Heart right ventricle (tissue), 16 donors: ENCODE measurements around the gene DNAH8. TPM values are rescaled to one million over a fixed set of nuclear protein-coding genes. Genes with fewer than 3 reads are reported as not detected.

Experiments used
- ATAC-seq, 8 donors: fragments of 200-7000 bp; cut with Tn5 transposase; one replicate each; pipeline ENCODE4 v1.9.1; 2020; ENCODE audit warnings: mild to moderate bottlenecking in 8 of 8, moderate library complexity in 8 of 8, moderate number of reproducible peaks in 1 of 8
- DNase-seq, 2 donors: peaks; one replicate each; pipeline ENCODE4 v3.0.0-alpha.2; 2020
- H3K27ac ChIP-seq, 10 donors: fragments of 200-600 bp; sonication (generic) in 2 of 10; one replicate each; pipeline versions ENCODE4 v1.5.0 to v1.8.0; 2020 to 2022; ENCODE audit warnings: mild to moderate bottlenecking in 3 of 10
- H3K27me3 ChIP-seq, 7 donors: fragments of 200-600 bp; one replicate each; pipeline ENCODE4 v1.8.0; 2021 to 2022; ENCODE audit warnings: mild to moderate bottlenecking in 2 of 7
- H3K36me3 ChIP-seq, 9 donors: fragments of 200-600 bp; sonication (generic) in 1 of 9; one replicate each; pipeline versions ENCODE4 v1.5.0 to v1.8.0; 2020 to 2022; ENCODE audit warnings: mild to moderate bottlenecking in 2 of 9
- H3K4me1 ChIP-seq, 9 donors: fragments of 200-600 bp; sonication (generic) in 1 of 9; one replicate each; pipeline versions ENCODE4 v1.5.0 to v1.8.0; 2020 to 2022; ENCODE audit warnings: mild to moderate bottlenecking in 4 of 9
- H3K4me3 ChIP-seq, 10 donors: fragments of 200-600 bp; sonication (generic) in 2 of 10; one replicate each; pipeline versions ENCODE4 v1.5.0 to v1.8.0; 2020 to 2022; ENCODE audit warnings: mild to moderate bottlenecking in 7 of 10, moderate library complexity in 2 of 10
- H3K9me3 ChIP-seq, 11 donors: fragments of 200-600 bp in 10 of 11; sonication (generic) in 2 of 11; one replicate each; pipeline versions ENCODE4 v1.5.0 to v1.8.0; 2013 to 2022; ENCODE audit warnings: mild to moderate bottlenecking in 2 of 11, control low read depth in 1 of 11, moderate library complexity in 1 of 11
- CTCF ChIP-seq, 9 donors: fragments of 200-600 bp; sonication (generic) in 2 of 9; IDR thresholded peaks; one replicate each; pipeline versions ENCODE4 v1.5.0 to v1.8.0; 2021 to 2022; ENCODE audit warnings: antibody characterized with exemption in 9 of 9, mild to moderate bottlenecking in 5 of 9, moderate library complexity in 1 of 9
- WGBS, 2 donors: extraction: QIAGEN DNeasy Blood & Tissue Kit; methylation state at CpG; one replicate each; pipeline ENCODE4 v1.1.7; 2013; ENCODE audit warnings: inconsistent platforms in 1 of 2; 5-methylcytosine and 5-hydroxymethylcytosine counted together
- intact Hi-C, 10 donors: fragments of 100-400 bp; cut with DNase I; formaldehyde crosslinking; loops; one replicate each; pipeline versions ENCODE4 v1.11.1 to v1.14.2; 2022
- polyA plus RNA-seq, 2 donors: library from polyadenylated mRNA; stranded (reverse); fragments of 200-250 nt; gene quantifications; one replicate each; pipeline ENCODE4 v1.2.3, GENCODE V29; 2013
- total RNA-seq, 10 donors: library from RNA; stranded (reverse); fragmentation: NEBNext Ultra II Directional in 3 of 10; extraction: Animal tissue kit (Norgen Biotek cat#: 25700) in 3 of 10; gene quantifications; one replicate each; pipeline versions ENCODE4 v1.2.1 to v1.2.4, GENCODE V29; 2021 to 2023
- donor health status: Arrhythmogenic right ventricular cardiomyopathy.
- donor health status: ischemic (EF 13 %, LVEDD 7.1; RV severe dilation, severe dysfunction).
- donor health status: healthy with polysubstance abuse.
- donor health status: DM: no; HTN: yes; CAD: no.
- donor health status: DM: no; HTN: no; CAD: no.
- donor health status: ischemic (EF 25% LVEDD 6.9; RV normal size, moderate dysfunction).
- donor health status: ischemic (EF 25% LVEDD 5.7; RV mildly dilated, moderate dysfunction).
- donor health status: healthy.
- donor health status: DM: yes; HTN: yes; CAD: no.
- donor health status: Ischemic cardiomyopathy.
- donor health status: ischemic (EF 35%, LVEDD 5.7; RV mildly dilated, moderate dysfunction).
- donor health status: nonischemic (EF 11% LVEDD 7.7; RV severe dilation, severe dysfunction).
- donor health status: DM: yes; HTN: yes; CAD: no.
- donor health status: PGD.
- donor health status: ischemic (EF 29% LVEDD 5.4; RV normal size, mild dysfunction).
- donor health status: nonischemic (EF 23%, LVEDD 6.1; RV moderate dilation, normal function).

DNAH8 gene
- total and polyA plus RNA-seq, 12 donors = 0.02 to 0.09 (median 0.03) TPM; not detected in 8

DNA sequence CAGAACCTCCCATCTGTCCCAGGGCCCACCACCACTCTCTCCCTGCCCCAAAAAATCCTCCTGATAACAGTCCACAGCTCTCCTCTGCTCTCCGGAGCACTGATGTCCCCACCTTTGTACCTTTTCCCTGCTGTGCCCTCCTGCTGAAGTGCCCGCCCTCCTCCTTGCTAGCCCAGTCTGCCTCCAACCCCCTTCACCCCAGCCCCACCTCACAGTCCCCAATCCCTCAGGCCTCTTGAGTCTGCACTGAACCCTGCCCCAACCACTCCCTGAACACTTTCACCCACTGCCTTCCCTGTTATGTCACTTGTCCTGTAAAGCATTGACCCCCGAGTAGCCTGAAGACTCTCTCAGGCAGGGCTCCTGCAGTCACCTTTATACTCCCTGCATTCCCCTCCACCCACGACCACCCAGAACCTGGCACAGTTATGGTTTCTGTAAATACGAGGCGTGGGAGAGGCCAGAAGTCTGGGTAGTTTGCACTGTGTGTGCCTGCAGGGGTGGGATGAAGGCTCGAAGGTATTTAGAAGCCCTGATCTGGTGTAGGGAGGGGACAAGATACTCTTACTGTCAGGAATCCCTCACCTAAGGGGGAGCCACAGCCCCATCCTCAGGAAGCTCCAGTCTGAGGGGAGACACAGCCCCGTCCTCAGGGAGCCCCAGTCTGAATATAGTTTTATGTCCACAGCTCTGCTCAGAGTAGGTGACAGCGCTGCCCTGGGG lies 338.9 kb downstream of the DNAH8 start:
- ATAC-seq (no peak), DNase-seq (no peak)
- Histone ChIP-seq H3K9me3 (no peaks in the 10 kb centered on the region), H3K27ac (no peak overlapping the region), H3K27me3 (peaks cover 0 to 48% (median 18%) of the 10 kb centered on the region in 7 donors), H3K4me3 (no peak overlapping the region), H3K4me1 (peaks cover 0 to 2% (median 1%) of the 10 kb centered on the region in 9 donors), H3K36me3 (no peaks in the 10 kb centered on the region)
- 59 to 71% methylated on average over 9 of the region's 9 CpGs for WGBS, 2 donors
- no peak for TF ChIP-seq CTCF (IDR thresholded peaks at IDR 0.05)
- intact Hi-C loops = no loop called here

DNA sequence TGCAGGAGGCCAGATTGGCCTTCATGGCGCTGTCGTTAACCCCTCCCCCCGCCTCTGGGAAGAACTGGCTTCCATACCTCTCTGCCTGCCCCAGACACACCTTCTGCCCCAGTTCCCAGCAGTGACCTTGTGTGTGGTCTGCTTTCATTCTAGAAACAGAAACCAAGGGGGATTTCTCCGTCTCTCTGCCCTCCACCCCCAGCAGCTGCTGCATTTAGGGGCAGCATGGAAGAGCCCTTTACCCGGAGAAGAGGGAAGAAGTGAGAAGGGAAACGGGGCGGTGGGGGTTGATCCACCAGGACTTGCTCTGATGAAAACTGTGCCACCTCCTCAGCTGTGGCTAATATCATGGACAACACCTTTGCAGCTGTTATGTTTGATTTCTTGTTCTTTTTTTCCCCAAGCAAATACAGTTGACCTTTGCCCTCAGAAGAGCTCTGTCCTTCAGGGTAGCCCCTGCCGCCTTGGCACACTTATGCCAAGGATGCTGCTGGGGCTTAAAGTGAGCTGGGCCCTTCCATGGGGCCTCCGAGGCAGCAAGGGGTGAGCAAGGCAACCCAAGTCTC lies 339.5 kb downstream of the DNAH8 start:
- no peak for DNase-seq
- intact Hi-C loops = no loop called here
- WGBS, 2 donors = 65 to 74% methylated on average over 9 of the region's 9 CpGs
- no peak for ATAC-seq
- Histone ChIP-seq H3K27me3 (peaks cover 0 to 48% (median 11%) of the 10 kb centered on the region in 7 donors), H3K36me3 (no peaks in the 10 kb centered on the region), H3K27ac (no peak overlapping the region), H3K9me3 (no peaks in the 10 kb centered on the region), H3K4me1 (no peaks in the 10 kb centered on the region), H3K4me3 (no peak overlapping the region)
- TF ChIP-seq CTCF (IDR thresholded peaks at IDR 0.05) = no peak

- TF ChIP-seq CTCF (IDR thresholded peaks at IDR 0.05) = no peak
- DNase-seq = no peak
- Histone ChIP-seq H3K4me1 (peaks cover 0 to under 1% (median 0%) of the 10 kb centered on the region in 9 donors), H3K27ac (no peak overlapping the region), H3K4me3 (no peak overlapping the region), H3K36me3 (no peaks in the 10 kb centered on the region), H3K9me3 (no peaks in the 10 kb centered on the region), H3K27me3 (peaks cover 0 to 47% (median 1%) of the 10 kb centered on the region in 7 donors)
- 64 to 69% methylated on average over 7 of the region's 7 CpGs for WGBS, 2 donors
- no peak for ATAC-seq
- intact Hi-C loops = no loop called here
Observed at GRCh38 chr6:39055661-39056060, 340.6 kb downstream of the DNAH8 start.

DNA sequence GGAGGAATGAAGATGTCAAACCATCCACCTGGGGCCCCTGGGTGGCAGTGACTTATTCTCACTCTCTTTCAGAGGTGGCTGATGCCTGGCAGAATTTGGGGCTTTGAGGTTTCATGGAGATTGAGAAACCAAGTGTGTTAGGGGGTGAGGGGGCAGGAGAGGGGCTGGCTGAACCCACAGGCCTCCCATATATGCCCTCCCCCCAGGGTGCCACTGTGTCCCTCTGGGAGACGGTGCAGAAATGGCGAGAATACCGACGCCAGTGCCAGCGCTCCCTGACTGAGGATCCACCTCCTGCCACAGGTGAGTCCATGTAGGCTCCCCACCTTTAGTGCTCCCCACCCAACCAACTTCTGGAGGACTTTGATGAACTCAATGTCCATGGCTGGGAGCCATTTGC lies 341.1 kb downstream of the DNAH8 start:
- no peak for ATAC-seq
- 90% methylated on average over 5 of the region's 5 CpGs for WGBS, 2 donors
- no peak overlapping the region for H3K27ac ChIP-seq

More for the DNA sequence above, 341.1 kb downstream of the DNAH8 start:
- no peak for DNase-seq
- Histone ChIP-seq H3K27me3 (peaks cover 0 to 42% (median 0%) of the 10 kb centered on the region in 7 donors), H3K4me1 (peaks cover 0 to 4% (median 0%) of the 10 kb centered on the region in 9 donors), H3K4me3 (no peak overlapping the region), H3K36me3 (no peaks in the 10 kb centered on the region), H3K9me3 (no peaks in the 10 kb centered on the region)
- TF ChIP-seq CTCF (IDR thresholded peaks at IDR 0.05) = no peak
- intact Hi-C loops = no loop called here
